Measurements from ENCODE around the gene LMTK2.

GRCh38 chr7:98250789-98251188 is 144.1 kb downstream of the LMTK2 start:
- TF ChIP-seq, protein P1, sequence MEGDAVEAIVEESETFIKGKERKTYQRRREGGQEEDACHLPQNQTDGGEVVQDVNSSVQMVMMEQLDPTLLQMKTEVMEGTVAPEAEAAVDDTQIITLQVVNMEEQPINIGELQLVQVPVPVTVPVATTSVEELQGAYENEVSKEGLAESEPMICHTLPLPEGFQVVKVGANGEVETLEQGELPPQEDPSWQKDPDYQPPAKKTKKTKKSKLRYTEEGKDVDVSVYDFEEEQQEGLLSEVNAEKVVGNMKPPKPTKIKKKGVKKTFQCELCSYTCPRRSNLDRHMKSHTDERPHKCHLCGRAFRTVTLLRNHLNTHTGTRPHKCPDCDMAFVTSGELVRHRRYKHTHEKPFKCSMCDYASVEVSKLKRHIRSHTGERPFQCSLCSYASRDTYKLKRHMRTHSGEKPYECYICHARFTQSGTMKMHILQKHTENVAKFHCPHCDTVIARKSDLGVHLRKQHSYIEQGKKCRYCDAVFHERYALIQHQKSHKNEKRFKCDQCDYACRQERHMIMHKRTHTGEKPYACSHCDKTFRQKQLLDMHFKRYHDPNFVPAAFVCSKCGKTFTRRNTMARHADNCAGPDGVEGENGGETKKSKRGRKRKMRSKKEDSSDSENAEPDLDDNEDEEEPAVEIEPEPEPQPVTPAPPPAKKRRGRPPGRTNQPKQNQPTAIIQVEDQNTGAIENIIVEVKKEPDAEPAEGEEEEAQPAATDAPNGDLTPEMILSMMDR (IDR thresholded peaks at IDR 0.05), result no peak
- no peak for TF ChIP-seq POLR2A (IDR thresholded peaks at IDR 0.05)
- TF ChIP-seq EP300 (IDR thresholded peaks at IDR 0.05), result no peak
